ENCODE results near the gene TLN1. TPM values are rescaled to one million over a fixed set of nuclear protein-coding genes. Genes with fewer than 3 reads are reported as not detected.
A peak's percentile ranks its signal among the peaks of the same experiment; 100 is the strongest.

The TLN1 gene
- total RNA-seq, 1 experiment from 2014 or later, result 109 TPM

DNA sequence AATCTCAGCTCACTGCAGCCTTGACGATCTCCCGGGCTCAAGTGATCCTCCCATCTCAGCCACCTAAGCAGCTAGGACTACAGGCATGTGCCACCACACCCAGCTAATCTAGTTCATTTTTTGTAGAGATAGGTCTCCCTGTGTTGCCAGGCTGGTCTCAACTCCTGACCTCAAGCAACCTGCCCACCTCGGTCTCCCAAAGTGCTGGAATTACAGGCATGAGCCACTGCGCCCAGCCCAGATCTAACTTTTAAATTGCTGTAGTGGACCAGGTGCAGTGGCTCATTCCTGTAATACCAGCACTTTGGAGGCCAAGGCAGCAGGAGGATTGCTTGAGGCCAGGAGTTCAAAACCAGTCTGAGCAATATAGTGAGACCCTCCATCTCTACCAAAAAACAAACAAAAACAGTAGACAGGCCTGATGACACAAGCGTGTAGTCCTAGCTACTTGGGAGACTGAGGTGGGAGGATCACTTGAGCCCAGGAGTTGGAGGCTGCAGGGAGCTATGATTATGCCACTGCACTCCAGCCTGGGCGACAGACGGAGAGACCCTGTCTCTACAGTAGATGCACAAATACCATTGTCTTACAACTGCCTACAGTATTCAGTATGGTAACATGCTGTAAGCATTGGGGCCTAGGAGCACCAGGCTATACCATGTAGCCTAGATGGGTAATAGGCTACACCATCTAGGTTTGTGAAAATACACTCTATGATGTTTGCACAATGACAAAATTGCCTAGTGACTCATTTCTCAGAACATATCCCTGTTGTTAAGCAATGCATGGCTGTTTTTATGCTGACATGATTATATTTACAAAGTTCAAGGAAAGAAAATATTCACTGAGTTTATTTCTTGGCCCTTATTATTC, 79.8 kb downstream of the TLN1 start:
- ChIA-PET CTCF (interaction anchor here (0.6 to 2.2 kb wide), 4 partner anchors 9 to 49 kb away, joined by 3 to 7 read pairs (median 5); no protein-coding TSS in a partner anchor), POLR2A (no interaction called here)
- Mint-ChIP-seq H3K4me1 (peaks cover 52% of the 10 kb centered on the region), H3K9me3 (no peaks in the 10 kb centered on the region), H3K4me3 (no peak overlapping the region), H3K27ac (no peak overlapping the region), H3K36me3 (no peaks in the 10 kb centered on the region), H3K27me3 (ENCODE audit: low read depth) (peaks cover 29% of the 10 kb centered on the region)
- ATAC-seq (no peak), DNase-seq (ENCODE audit: low spot score) (no peak)
- peak; percentile 40; the same call in 1 of the 2 replicates for TF ChIP-seq GABPB1 (CRISPR knock-in tag; IDR thresholded peaks at IDR 0.05)
- no peak for TF ChIP-seq ETV6 (CRISPR knock-in tag; IDR thresholded peaks at IDR 0.05)

DNA sequence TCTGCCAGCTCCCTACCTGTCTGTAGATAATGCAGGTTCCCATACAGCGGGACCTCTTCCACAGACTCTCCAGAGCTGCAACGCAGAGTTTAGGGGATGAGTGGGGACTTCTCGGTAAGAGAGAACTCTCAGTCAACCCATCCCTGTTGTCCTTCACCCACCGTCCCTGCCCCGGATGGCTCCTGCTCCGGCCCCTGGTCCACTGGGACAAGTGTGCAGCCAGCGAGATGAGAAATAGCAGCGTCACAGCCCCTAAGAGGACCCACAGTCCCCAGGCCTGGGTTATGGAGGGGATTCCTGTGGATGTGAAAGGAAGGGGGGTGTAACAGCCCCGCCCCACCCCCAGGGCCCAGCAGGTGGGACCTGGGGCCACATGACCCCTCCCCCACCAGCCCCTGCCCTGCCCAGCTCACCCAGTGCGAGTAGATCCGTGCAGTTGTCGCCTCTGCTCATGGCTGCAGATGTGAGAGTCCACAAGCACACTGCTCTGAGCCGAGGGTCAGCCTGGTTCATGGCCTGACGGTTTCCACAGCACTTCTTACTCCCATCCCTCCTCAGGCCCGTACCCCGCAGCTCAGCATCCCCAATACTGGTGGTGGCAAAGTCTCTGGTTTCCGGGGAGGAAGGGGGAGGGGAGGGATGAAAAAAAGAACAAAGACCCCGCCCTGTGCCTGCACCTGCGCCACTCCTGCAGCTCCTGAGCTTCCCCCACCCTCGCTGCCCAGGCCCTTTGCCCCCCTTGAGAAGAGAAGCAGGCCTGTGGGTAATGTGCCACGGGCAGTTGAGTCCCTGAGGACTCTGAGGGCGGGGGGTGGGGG, 81.4 kb downstream of the TLN1 start, which contains the start of gene SIT1:
Gene SIT1 (minus strand): TSS at position 591 of the 818 bp plus-strand sequence. CDS start 78 bp downstream, at position 513.
- Mint-ChIP-seq H3K4me3 (peak within 1 kb of the TSS; percentile 33; the same call in 1 of the 2 replicates), H3K27ac (no peak within 1 kb of the TSS), H3K36me3 (no peaks in the 10 kb centered on the region), H3K27me3 (ENCODE audit: low read depth) (peaks cover 13% of the 10 kb centered on the region), H3K4me1 (peaks cover 45% of the 10 kb centered on the region), H3K9me3 (no peaks in the 10 kb centered on the region)
- ATAC-seq (peak; percentile 7; the same call in 1 of the 2 replicates), DNase-seq (ENCODE audit: low spot score) (peak; percentile 23)
- ChIA-PET CTCF (interaction anchor here (0.8 to 2.6 kb wide), 8 partner anchors 8 to 185 kb away, joined by 3 to 10 read pairs (median 6); partner anchors contain the start of genes CCDC107 and RMRP), POLR2A (no interaction called here)
- TF ChIP-seq, protein P1, sequence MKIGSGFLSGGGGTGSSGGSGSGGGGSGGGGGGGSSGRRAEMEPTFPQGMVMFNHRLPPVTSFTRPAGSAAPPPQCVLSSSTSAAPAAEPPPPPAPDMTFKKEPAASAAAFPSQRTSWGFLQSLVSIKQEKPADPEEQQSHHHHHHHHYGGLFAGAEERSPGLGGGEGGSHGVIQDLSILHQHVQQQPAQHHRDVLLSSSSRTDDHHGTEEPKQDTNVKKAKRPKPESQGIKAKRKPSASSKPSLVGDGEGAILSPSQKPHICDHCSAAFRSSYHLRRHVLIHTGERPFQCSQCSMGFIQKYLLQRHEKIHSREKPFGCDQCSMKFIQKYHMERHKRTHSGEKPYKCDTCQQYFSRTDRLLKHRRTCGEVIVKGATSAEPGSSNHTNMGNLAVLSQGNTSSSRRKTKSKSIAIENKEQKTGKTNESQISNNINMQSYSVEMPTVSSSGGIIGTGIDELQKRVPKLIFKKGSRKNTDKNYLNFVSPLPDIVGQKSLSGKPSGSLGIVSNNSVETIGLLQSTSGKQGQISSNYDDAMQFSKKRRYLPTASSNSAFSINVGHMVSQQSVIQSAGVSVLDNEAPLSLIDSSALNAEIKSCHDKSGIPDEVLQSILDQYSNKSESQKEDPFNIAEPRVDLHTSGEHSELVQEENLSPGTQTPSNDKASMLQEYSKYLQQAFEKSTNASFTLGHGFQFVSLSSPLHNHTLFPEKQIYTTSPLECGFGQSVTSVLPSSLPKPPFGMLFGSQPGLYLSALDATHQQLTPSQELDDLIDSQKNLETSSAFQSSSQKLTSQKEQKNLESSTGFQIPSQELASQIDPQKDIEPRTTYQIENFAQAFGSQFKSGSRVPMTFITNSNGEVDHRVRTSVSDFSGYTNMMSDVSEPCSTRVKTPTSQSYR (CRISPR knock-in tag; IDR thresholded peaks at IDR 0.05), result 0 out of 2 replicates have a peak, but pooled peaks have one; percentile 49
- TF ChIP-seq, protein P2, sequence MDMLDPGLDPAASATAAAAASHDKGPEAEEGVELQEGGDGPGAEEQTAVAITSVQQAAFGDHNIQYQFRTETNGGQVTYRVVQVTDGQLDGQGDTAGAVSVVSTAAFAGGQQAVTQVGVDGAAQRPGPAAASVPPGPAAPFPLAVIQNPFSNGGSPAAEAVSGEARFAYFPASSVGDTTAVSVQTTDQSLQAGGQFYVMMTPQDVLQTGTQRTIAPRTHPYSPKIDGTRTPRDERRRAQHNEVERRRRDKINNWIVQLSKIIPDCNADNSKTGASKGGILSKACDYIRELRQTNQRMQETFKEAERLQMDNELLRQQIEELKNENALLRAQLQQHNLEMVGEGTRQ (CRISPR knock-in tag; IDR thresholded peaks at IDR 0.05), result 0 out of 2 replicates have a peak, but pooled peaks have one; percentile 31
- TF ChIP-seq, protein P3, sequence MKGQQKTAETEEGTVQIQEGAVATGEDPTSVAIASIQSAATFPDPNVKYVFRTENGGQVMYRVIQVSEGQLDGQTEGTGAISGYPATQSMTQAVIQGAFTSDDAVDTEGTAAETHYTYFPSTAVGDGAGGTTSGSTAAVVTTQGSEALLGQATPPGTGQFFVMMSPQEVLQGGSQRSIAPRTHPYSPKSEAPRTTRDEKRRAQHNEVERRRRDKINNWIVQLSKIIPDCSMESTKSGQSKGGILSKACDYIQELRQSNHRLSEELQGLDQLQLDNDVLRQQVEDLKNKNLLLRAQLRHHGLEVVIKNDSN (CRISPR knock-in tag; IDR thresholded peaks at IDR 0.05), result 0 out of 2 replicates have a peak, but pooled peaks have one; percentile 12
- TF ChIP-seq PRRX2 (CRISPR knock-in tag; IDR thresholded peaks at IDR 0.05), result no peak
- TF ChIP-seq, protein P4, sequence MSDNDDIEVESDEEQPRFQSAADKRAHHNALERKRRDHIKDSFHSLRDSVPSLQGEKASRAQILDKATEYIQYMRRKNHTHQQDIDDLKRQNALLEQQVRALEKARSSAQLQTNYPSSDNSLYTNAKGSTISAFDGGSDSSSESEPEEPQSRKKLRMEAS (CRISPR knock-in tag; IDR thresholded peaks at IDR 0.05), result peak; percentile 36; the same call in 1 of the 2 replicates
- TF ChIP-seq, protein P5, sequence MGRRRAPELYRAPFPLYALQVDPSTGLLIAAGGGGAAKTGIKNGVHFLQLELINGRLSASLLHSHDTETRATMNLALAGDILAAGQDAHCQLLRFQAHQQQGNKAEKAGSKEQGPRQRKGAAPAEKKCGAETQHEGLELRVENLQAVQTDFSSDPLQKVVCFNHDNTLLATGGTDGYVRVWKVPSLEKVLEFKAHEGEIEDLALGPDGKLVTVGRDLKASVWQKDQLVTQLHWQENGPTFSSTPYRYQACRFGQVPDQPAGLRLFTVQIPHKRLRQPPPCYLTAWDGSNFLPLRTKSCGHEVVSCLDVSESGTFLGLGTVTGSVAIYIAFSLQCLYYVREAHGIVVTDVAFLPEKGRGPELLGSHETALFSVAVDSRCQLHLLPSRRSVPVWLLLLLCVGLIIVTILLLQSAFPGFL (CRISPR knock-in tag; IDR thresholded peaks at IDR 0.05; ENCODE audit: borderline replicate concordance), result no peak
- 0 out of 2 replicates have a peak, but pooled peaks have one; percentile 10 for TF ChIP-seq NFYB (CRISPR knock-in tag; conservative IDR thresholded peaks at IDR 0.05; ENCODE audit: low read depth)
- TF ChIP-seq, protein P6, sequence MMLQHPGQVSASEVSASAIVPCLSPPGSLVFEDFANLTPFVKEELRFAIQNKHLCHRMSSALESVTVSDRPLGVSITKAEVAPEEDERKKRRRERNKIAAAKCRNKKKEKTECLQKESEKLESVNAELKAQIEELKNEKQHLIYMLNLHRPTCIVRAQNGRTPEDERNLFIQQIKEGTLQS (CRISPR knock-in tag; conservative IDR thresholded peaks at IDR 0.05), result no peak

Data from WTC11 (cell line).